Measurements from ENCODE around the gene CCL17. TPM values are rescaled to one million over a fixed set of nuclear protein-coding genes. Genes with fewer than 3 reads are reported as not detected.

The CCL17 gene
- total and polyA plus RNA-seq, 4 donors = not detected

DNA sequence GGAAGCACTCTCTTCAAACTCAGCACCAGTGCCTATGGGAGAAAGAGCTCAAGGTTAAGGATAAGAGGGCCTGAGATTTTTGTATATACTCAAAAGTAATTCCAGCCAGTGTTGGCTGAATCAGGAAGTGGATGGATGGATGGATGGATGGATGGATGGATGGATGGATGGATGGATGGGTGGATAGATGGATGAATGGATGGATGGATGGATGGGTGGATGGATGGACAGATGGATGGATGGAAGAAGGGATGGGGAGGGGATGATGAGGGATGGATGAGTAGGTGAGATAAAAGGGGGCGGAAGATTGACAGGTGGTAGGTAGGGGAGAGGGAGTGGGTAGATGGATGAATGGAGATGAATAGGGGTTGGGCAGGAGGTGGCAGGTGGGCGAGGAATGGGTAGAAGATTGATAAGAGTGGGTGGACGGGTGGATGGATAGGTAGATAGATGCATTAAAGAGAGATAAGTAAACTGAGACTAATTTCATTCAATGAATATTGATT is 28.2 kb upstream of the CCL17 start:
- Histone ChIP-seq H3K4me3 (ENCODE audit: low read depth in 1 of 3, low read length in 3 of 3) (no peak overlapping the region), H3K27ac (ENCODE audit: low read depth in 1 of 2, low read length in 2 of 2) (no peak overlapping the region), H3K4me1 (ENCODE audit: control insufficient read depth in 4 of 4, insufficient read depth in 4 of 4, low read length in 3 of 4) (peaks cover 7 to 58% (median 34%) of the 10 kb centered on the region in 4 donors)

More for the DNA sequence above, 28.2 kb upstream of the CCL17 start:
- H3K9ac ChIP-seq (ENCODE audit: low read depth in 1 of 2, low read length in 2 of 2) = no peak overlapping the region
- 96% methylated on average over 3 of the region's 3 CpGs for WGBS
- DNase-seq (ENCODE audit: low spot score) = no peak
- H3K27me3 ChIP-seq (ENCODE audit: control insufficient read depth in 4 of 4, insufficient read depth in 4 of 4, low read length in 3 of 4) = no peaks in the 10 kb centered on the region
- TF ChIP-seq FOXA1 (IDR thresholded peaks at IDR 0.05) (no peak), JUND (IDR thresholded peaks at IDR 0.05) (no peak), TAF1 (conservative IDR thresholded peaks at IDR 0.05) (no peak), SP1 (IDR thresholded peaks at IDR 0.05) (no peak), NR2F2 (IDR thresholded peaks at IDR 0.05) (no peak), HNF4A (conservative IDR thresholded peaks at IDR 0.05) (no peak), RAD21 (IDR thresholded peaks at IDR 0.05) (no peak), FOXA2 (IDR thresholded peaks at IDR 0.05) (no peak), GABPA (IDR thresholded peaks at IDR 0.05 in 1 of 2, conservative IDR thresholded peaks at IDR 0.05 in 1 of 2) (no peak), EGR1 (IDR thresholded peaks at IDR 0.05; ENCODE audit: low read depth in 2 of 2) (no peak), RXRA (IDR thresholded peaks at IDR 0.05) (no peak), HNF4G (IDR thresholded peaks at IDR 0.05) (no peak), YY1 (IDR thresholded peaks at IDR 0.05) (no peak)
- TF ChIP-seq, protein P1, sequence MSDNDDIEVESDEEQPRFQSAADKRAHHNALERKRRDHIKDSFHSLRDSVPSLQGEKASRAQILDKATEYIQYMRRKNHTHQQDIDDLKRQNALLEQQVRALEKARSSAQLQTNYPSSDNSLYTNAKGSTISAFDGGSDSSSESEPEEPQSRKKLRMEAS (IDR thresholded peaks at IDR 0.05) = no peak
- TF ChIP-seq, protein P2, sequence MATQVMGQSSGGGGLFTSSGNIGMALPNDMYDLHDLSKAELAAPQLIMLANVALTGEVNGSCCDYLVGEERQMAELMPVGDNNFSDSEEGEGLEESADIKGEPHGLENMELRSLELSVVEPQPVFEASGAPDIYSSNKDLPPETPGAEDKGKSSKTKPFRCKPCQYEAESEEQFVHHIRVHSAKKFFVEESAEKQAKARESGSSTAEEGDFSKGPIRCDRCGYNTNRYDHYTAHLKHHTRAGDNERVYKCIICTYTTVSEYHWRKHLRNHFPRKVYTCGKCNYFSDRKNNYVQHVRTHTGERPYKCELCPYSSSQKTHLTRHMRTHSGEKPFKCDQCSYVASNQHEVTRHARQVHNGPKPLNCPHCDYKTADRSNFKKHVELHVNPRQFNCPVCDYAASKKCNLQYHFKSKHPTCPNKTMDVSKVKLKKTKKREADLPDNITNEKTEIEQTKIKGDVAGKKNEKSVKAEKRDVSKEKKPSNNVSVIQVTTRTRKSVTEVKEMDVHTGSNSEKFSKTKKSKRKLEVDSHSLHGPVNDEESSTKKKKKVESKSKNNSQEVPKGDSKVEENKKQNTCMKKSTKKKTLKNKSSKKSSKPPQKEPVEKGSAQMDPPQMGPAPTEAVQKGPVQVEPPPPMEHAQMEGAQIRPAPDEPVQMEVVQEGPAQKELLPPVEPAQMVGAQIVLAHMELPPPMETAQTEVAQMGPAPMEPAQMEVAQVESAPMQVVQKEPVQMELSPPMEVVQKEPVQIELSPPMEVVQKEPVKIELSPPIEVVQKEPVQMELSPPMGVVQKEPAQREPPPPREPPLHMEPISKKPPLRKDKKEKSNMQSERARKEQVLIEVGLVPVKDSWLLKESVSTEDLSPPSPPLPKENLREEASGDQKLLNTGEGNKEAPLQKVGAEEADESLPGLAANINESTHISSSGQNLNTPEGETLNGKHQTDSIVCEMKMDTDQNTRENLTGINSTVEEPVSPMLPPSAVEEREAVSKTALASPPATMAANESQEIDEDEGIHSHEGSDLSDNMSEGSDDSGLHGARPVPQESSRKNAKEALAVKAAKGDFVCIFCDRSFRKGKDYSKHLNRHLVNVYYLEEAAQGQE (IDR thresholded peaks at IDR 0.05) = no peak
- TF ChIP-seq, protein P3, sequence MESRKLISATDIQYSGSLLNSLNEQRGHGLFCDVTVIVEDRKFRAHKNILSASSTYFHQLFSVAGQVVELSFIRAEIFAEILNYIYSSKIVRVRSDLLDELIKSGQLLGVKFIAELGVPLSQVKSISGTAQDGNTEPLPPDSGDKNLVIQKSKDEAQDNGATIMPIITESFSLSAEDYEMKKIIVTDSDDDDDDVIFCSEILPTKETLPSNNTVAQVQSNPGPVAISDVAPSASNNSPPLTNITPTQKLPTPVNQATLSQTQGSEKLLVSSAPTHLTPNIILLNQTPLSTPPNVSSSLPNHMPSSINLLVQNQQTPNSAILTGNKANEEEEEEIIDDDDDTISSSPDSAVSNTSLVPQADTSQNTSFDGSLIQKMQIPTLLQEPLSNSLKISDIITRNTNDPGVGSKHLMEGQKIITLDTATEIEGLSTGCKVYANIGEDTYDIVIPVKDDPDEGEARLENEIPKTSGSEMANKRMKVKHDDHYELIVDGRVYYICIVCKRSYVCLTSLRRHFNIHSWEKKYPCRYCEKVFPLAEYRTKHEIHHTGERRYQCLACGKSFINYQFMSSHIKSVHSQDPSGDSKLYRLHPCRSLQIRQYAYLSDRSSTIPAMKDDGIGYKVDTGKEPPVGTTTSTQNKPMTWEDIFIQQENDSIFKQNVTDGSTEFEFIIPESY (IDR thresholded peaks at IDR 0.05) = no peak
- TF ChIP-seq, protein P4, sequence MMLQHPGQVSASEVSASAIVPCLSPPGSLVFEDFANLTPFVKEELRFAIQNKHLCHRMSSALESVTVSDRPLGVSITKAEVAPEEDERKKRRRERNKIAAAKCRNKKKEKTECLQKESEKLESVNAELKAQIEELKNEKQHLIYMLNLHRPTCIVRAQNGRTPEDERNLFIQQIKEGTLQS (IDR thresholded peaks at IDR 0.05) = no peak
- TF ChIP-seq, protein P5, sequence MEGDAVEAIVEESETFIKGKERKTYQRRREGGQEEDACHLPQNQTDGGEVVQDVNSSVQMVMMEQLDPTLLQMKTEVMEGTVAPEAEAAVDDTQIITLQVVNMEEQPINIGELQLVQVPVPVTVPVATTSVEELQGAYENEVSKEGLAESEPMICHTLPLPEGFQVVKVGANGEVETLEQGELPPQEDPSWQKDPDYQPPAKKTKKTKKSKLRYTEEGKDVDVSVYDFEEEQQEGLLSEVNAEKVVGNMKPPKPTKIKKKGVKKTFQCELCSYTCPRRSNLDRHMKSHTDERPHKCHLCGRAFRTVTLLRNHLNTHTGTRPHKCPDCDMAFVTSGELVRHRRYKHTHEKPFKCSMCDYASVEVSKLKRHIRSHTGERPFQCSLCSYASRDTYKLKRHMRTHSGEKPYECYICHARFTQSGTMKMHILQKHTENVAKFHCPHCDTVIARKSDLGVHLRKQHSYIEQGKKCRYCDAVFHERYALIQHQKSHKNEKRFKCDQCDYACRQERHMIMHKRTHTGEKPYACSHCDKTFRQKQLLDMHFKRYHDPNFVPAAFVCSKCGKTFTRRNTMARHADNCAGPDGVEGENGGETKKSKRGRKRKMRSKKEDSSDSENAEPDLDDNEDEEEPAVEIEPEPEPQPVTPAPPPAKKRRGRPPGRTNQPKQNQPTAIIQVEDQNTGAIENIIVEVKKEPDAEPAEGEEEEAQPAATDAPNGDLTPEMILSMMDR (IDR thresholded peaks at IDR 0.05; ENCODE audit: low read depth, low read length, missing input control) = no peak
- peaks cover 0 to 6% (median 3%) of the 10 kb centered on the region in 4 donors for H3K36me3 ChIP-seq (ENCODE audit: control insufficient read depth in 4 of 4, insufficient read depth in 3 of 4, low read depth in 1 of 4, low read length in 3 of 4)
- H3K9me3 ChIP-seq (ENCODE audit: control insufficient read depth in 4 of 4, low read length in 3 of 4) = no peaks in the 10 kb centered on the region
